H1 (cell line): ENCODE data around the gene RBM18. TPM values are rescaled to one million over a fixed set of nuclear protein-coding genes. Genes with fewer than 3 reads are reported as not detected.
A peak's percentile ranks its signal among the peaks of the same experiment; 100 is the strongest.

Source experiments
- CTCF ChIA-PET: fragments of 300-600 bp; sonication (Branson Sonifier 250); formaldehyde crosslinking; loops from one replicate; lab custom pipeline; 2021; ENCODE audit not compliant: partially characterized antibody; lab: Charles Lee
- POLR2A ChIA-PET: fragments of 300-600 bp; sonication (Branson Sonifier 250); formaldehyde crosslinking; loops from one replicate; lab custom pipeline; 2021; ENCODE audit warnings: inconsistent platforms; ENCODE audit not compliant: partially characterized antibody; lab: Charles Lee
- DNase-seq, 2 experiments: peaks; one replicate each; pipeline versions ENCODE4 v3.0.0 to v3.0.0-alpha.2; 2010 to 2022; ENCODE audit warnings: low spot score in 2 of 2, low read depth in 1 of 2, mixed read lengths in 1 of 2
- FAIRE-seq: peaks from 2 replicates; lab custom pipeline; 2011; peaks lifted over from hg19 to GRCh38; lab: Jason Lieb, UNC
- H2AFZ ChIP-seq: 2 replicates; pipeline ENCODE4 v1.8.1; 2012; ENCODE audit warnings: low read length, inconsistent platforms
- H2AK5ac ChIP-seq: 2 replicates; pipeline ENCODE4 v1.6.1; 2013; ENCODE audit warnings: low read depth, low read length
- H2BK120ac ChIP-seq: replicated peaks from 2 replicates; pipeline ENCODE3; 2013; ENCODE audit warnings: low read depth, low read length, inconsistent platforms
- H2BK12ac ChIP-seq: 2 replicates; pipeline ENCODE4 v1.6.1; 2013; ENCODE audit warnings: low read depth, low read length
- H2BK15ac ChIP-seq: 2 replicates; pipeline ENCODE4 v1.6.1; 2013; ENCODE audit warnings: low read length
- H2BK20ac ChIP-seq: 2 replicates; pipeline ENCODE4 v1.6.1; 2013; ENCODE audit warnings: low read length
- H2BK5ac ChIP-seq: 2 replicates; pipeline ENCODE4 v1.6.1; 2013; ENCODE audit warnings: low read depth, low read length
- H3K14ac ChIP-seq: 2 replicates; pipeline ENCODE4 v1.6.1; 2013; ENCODE audit warnings: inconsistent platforms; ENCODE audit not compliant: insufficient read length
- H3K18ac ChIP-seq: 2 replicates; pipeline ENCODE4 v1.6.1; 2013; ENCODE audit warnings: low read length; ENCODE audit errors: extremely low read depth
- H3K23ac ChIP-seq: 2 replicates; pipeline ENCODE4 v1.6.1; 2013; ENCODE audit warnings: inconsistent platforms; ENCODE audit not compliant: insufficient read length
- H3K23me2 ChIP-seq: 2 replicates; pipeline ENCODE4 v1.6.1; 2013; ENCODE audit warnings: low read depth, low read length
- H3K27ac ChIP-seq: 2 replicates; pipeline ENCODE4 v1.6.1; 2011; ENCODE audit warnings: low read depth, low read length, inconsistent platforms
- H3K27me3 ChIP-seq, 4 experiments: replicated peaks in 1 of 4; 1 replicate in 1 of 4; 2 replicates in 3 of 4; pipeline versions ENCODE4 v1.6.1 to v1.8.1; 2011 to 2013; ENCODE audit warnings: low read length in 3 of 4, mild to moderate bottlenecking in 3 of 4, inconsistent platforms in 2 of 4, mixed read lengths in 2 of 4, moderate library complexity in 1 of 4; ENCODE audit not compliant: control insufficient read depth in 3 of 4, insufficient read depth in 3 of 4; ENCODE audit errors: extremely low read depth in 1 of 4
- H3K36me3 ChIP-seq, 4 experiments: 2 replicates each; pipeline versions ENCODE4 v1.6.1 to v1.8.1; 2011 to 2013; ENCODE audit warnings: mild to moderate bottlenecking in 4 of 4, low read length in 3 of 4, moderate library complexity in 2 of 4, control low read depth in 1 of 4, inconsistent platforms in 1 of 4; ENCODE audit not compliant: insufficient read depth in 4 of 4, control insufficient read depth in 2 of 4
- H3K4ac ChIP-seq: replicated peaks from 2 replicates; pipeline ENCODE3; 2013; ENCODE audit warnings: low read length, low read depth, mixed read lengths, inconsistent platforms; ENCODE audit not compliant: insufficient read length
- H3K4me1 ChIP-seq, 4 experiments: replicated peaks in 1 of 4; 1 replicate in 1 of 4; 2 replicates in 3 of 4; pipeline versions ENCODE4 v1.6.1 to v1.8.1; 2011 to 2013; ENCODE audit warnings: low read length in 3 of 4, inconsistent platforms in 2 of 4, mixed read lengths in 1 of 4; ENCODE audit not compliant: insufficient read depth in 4 of 4, control insufficient read depth in 3 of 4
- H3K4me2 ChIP-seq, 2 experiments: 2 replicates each; pipeline versions ENCODE4 v1.6.1 to v1.8.1; 2011 to 2013; ENCODE audit warnings: low read depth in 2 of 2, low read length in 2 of 2, control low read depth in 1 of 2, inconsistent platforms in 1 of 2, mild to moderate bottlenecking in 1 of 2; ENCODE audit not compliant: insufficient read depth in 1 of 2
- H3K4me3 ChIP-seq, 4 experiments: fragments of 200-600, 300-600 bp in 1 of 4; sonication (generic), shearing (Covaris generic), sonication (Bioruptor Twin) in 1 of 4; 2 replicates each; pipeline versions ENCODE4 v1.5.1 to v1.8.1; 2011 to 2016; ENCODE audit warnings: low read length in 4 of 4, low read depth in 3 of 4, control low read depth in 2 of 4, inconsistent platforms in 2 of 4, mild to moderate bottlenecking in 2 of 4, mixed read lengths in 1 of 4, moderate library complexity in 1 of 4; ENCODE audit not compliant: insufficient read depth in 2 of 4; ENCODE audit errors: extremely low read depth in 1 of 4
- H3K56ac ChIP-seq: replicated peaks from 2 replicates; pipeline ENCODE3; 2013; ENCODE audit warnings: low read depth, mild to moderate bottlenecking, mixed read lengths, low read length, inconsistent platforms; ENCODE audit not compliant: insufficient read length
- H3K79me1 ChIP-seq: 2 replicates; pipeline ENCODE4 v1.6.1; 2013; ENCODE audit warnings: low read depth, low read length, control low read depth
- H3K79me2 ChIP-seq, 2 experiments: 2 replicates each; pipeline versions ENCODE4 v1.6.1 to v1.8.1; 2012 to 2013; ENCODE audit warnings: low read length in 2 of 2, mild to moderate bottlenecking in 2 of 2, inconsistent platforms in 1 of 2; ENCODE audit not compliant: insufficient read depth in 2 of 2, control insufficient read depth in 1 of 2
- H3K9ac ChIP-seq, 4 experiments: replicated peaks in 1 of 4; 1 replicate in 1 of 4; 2 replicates in 3 of 4; pipeline versions ENCODE4 v1.6.1 to v1.8.1; 2011 to 2013; ENCODE audit warnings: low read depth in 3 of 4, low read length in 3 of 4, control low read depth in 2 of 4, mild to moderate bottlenecking in 2 of 4, moderate library complexity in 2 of 4, inconsistent platforms in 1 of 4; ENCODE audit errors: extremely low read depth in 1 of 4
- H3K9me3 ChIP-seq, 2 experiments: 2 replicates each; pipeline versions ENCODE4 v1.6.1 to v1.8.1; 2012 to 2013; ENCODE audit warnings: mild to moderate bottlenecking in 2 of 2, moderate library complexity in 2 of 2, control low read depth in 1 of 2, inconsistent platforms in 1 of 2, low read depth in 1 of 2, low read length in 1 of 2, mixed read lengths in 1 of 2; ENCODE audit not compliant: insufficient read depth in 2 of 2
- H4K20me1 ChIP-seq, 2 experiments: replicated peaks in 1 of 2; 2 replicates each; pipeline versions ENCODE3 to v1.8.1; 2011 to 2013; ENCODE audit warnings: inconsistent platforms in 2 of 2, low read length in 2 of 2, mild to moderate bottlenecking in 1 of 2; ENCODE audit not compliant: insufficient read depth in 2 of 2, control insufficient read depth in 1 of 2
- H4K5ac ChIP-seq: 2 replicates; pipeline ENCODE4 v1.6.1; 2013; ENCODE audit warnings: low read length, low read depth, mixed read lengths, inconsistent platforms; ENCODE audit not compliant: insufficient read length
- H4K8ac ChIP-seq: 2 replicates; pipeline ENCODE4 v1.8.0; 2013; ENCODE audit warnings: mild to moderate bottlenecking, moderate library complexity, low read length, inconsistent platforms; ENCODE audit not compliant: insufficient read depth; ENCODE audit errors: extremely low read depth
- H4K91ac ChIP-seq: replicated peaks from 2 replicates; pipeline ENCODE3; 2013; ENCODE audit warnings: low read length, mixed read lengths, inconsistent platforms; ENCODE audit not compliant: insufficient read length
- BACH1 ChIP-seq: IDR thresholded peaks from 2 replicates; pipeline ENCODE4 v1.6.1; 2012; ENCODE audit warnings: low read length, improper control_type of control experiment
- BRCA1 ChIP-seq: IDR thresholded peaks from 2 replicates; pipeline ENCODE4 v1.6.1; 2012; ENCODE audit warnings: low read depth, low read length, improper control_type of control experiment
- CEBPB ChIP-seq: IDR thresholded peaks from 2 replicates; pipeline ENCODE4 v1.6.1; 2012; ENCODE audit warnings: low read depth, low read length
- CREB1 ChIP-seq: IDR thresholded peaks from 2 replicates; pipeline ENCODE4 v1.6.1; 2012; ENCODE audit warnings: inconsistent platforms
- CTCF ChIP-seq, 3 experiments: IDR thresholded peaks; 1 replicate in 2 of 3; 2 replicates in 1 of 3; pipeline versions ENCODE4 v1.5.1 to v1.6.1; 2011; ENCODE audit warnings: low read length in 3 of 3, mild to moderate bottlenecking in 3 of 3, inconsistent platforms in 2 of 3, low read depth in 1 of 3, moderate library complexity in 1 of 3; ENCODE audit not compliant: insufficient read depth in 1 of 3; ENCODE audit errors: control extremely low read depth in 1 of 3
- FOSL1 ChIP-seq: IDR thresholded peaks from 2 replicates; pipeline ENCODE4 v1.6.1; 2011; ENCODE audit warnings: mild to moderate bottlenecking, low read depth, low read length, moderate library complexity; ENCODE audit not compliant: insufficient read depth
- GABPA ChIP-seq: IDR thresholded peaks from 2 replicates; pipeline ENCODE4 v1.6.1; 2011; ENCODE audit warnings: mild to moderate bottlenecking, low read length, moderate library complexity, borderline replicate concordance; ENCODE audit not compliant: insufficient read depth
- HDAC2 ChIP-seq, 2 experiments: fragments of 300-600 bp in 1 of 2; sonication (generic) in 1 of 2; IDR thresholded peaks; 2 replicates each; pipeline ENCODE4 v1.6.1; 2011 to 2012; ENCODE audit warnings: low read depth in 2 of 2, low read length in 2 of 2, mild to moderate bottlenecking in 2 of 2, moderate library complexity in 2 of 2, borderline replicate concordance in 1 of 2, inconsistent platforms in 1 of 2
- POLR2A ChIP-seq, 2 experiments: IDR thresholded peaks; 1 replicate in 1 of 2; 2 replicates in 1 of 2; pipeline ENCODE4 v1.6.1; 2011; ENCODE audit warnings: low read depth in 2 of 2, low read length in 2 of 2, mild to moderate bottlenecking in 2 of 2; ENCODE audit errors: control extremely low read depth in 1 of 2
- RNF2 ChIP-seq: fragments of 200-900, 300-1000 bp; sonication (generic); IDR thresholded peaks from 2 replicates; pipeline ENCODE4 v1.7.1; 2016; ENCODE audit warnings: borderline replicate concordance, low read depth, mild to moderate bottlenecking, antibody characterized with exemption, low read length; ENCODE audit not compliant: poor library complexity, severe bottlenecking; ENCODE audit errors: missing control alignments
- YY1 ChIP-seq: IDR thresholded peaks from 2 replicates; pipeline ENCODE4 v1.6.1; 2011; ENCODE audit warnings: low read depth, mild to moderate bottlenecking, low read length
- WGBS, 2 experiments: shearing (Covaris generic) in 1 of 2; methylation state at CpG; one replicate each; pipeline versions ENCODE4 v1.1.6 to v1.1.7; 2013 to 2015; ENCODE audit warnings: low lambda C conversion rate in 2 of 2, mixed read lengths in 2 of 2, inconsistent platforms in 1 of 2, low coverage in 1 of 2, missing lambda C conversion rate in 1 of 2; ENCODE audit not compliant: insufficient replicate concordance in 2 of 2, insufficient coverage in 1 of 2, insufficient read length in 1 of 2; ENCODE audit errors: extremely low coverage in 1 of 2, missing lambda C conversion rate in 1 of 2; 5-methylcytosine and 5-hydroxymethylcytosine counted together
- polyA plus RNA-seq, 7 experiments: library from polyadenylated mRNA; depleted of rRNA in 3 of 7; stranded (reverse) in 5 of 7; unstranded in 2 of 7; fragments of >200 nt in 5 of 7; fragments of 200-250 nt in 2 of 7; gene quantifications; 1 replicate in 5 of 7; 2 replicates in 1 of 7; 4 replicates in 1 of 7; pipeline versions ENCODE4 v1.2.1 to v1.2.3, GENCODE V29; 2011 to 2013; ENCODE audit warnings: missing spikeins in 2 of 7, mixed read lengths in 2 of 7
- total RNA-seq: library from RNA; stranded (reverse); fragmentation: NEBNext Ultra II Directional; extraction: Animal tissue kit (Norgen Biotek cat#: 25700); gene quantifications from 2 replicates; pipeline ENCODE4 v1.2.1, GENCODE V29; 2021

Gene RBM18
- total and polyA plus RNA-seq, 2 of the 8 experiments (the other 6 are each of a cell fraction or from before 2014, with no cell fraction given): 5.9 to 14.3 TPM

- Histone ChIP-seq H3K27ac (no peak overlapping the region), H3K79me2 (no peaks in the 10 kb centered on the region), H2BK120ac (no peak overlapping the region), H3K4me1 (no peaks in the 10 kb centered on the region), H3K27me3 (peaks cover 0 to 7% (median 0%) of the 10 kb centered on the region in 4 experiments; a peak in 2 of 7 replicates), H4K91ac (no peak overlapping the region), H3K18ac (no peak overlapping the region), H2AK5ac (no peak overlapping the region), H3K79me1 (no peaks in the 10 kb centered on the region), H3K36me3 (peaks cover 2 to 13% (median 8%) of the 10 kb centered on the region in 4 experiments; a peak in 5 of 8 replicates), H3K23me2 (no peaks in the 10 kb centered on the region), H3K4ac (no peak overlapping the region), H3K9me3 (no peaks in the 10 kb centered on the region), H2BK20ac (no peak overlapping the region), H3K14ac (no peak overlapping the region), H2BK12ac (no peak overlapping the region), H3K56ac (no peak overlapping the region), H2BK15ac (no peak overlapping the region), H4K20me1 (no peaks in the 10 kb centered on the region), H2BK5ac (no peak overlapping the region), H3K9ac (no peak overlapping the region), H3K4me3 (no peak overlapping the region), H4K5ac (no peak overlapping the region), H3K4me2 (no peak overlapping the region), H2AFZ (no peak overlapping the region), H3K23ac (no peak overlapping the region), H4K8ac (peak overlapping the region; percentile 39; the same call in 1 of the 2 replicates)
- ChIA-PET POLR2A (interaction anchor here (0.7 kb wide), 1 partner anchor 1604 kb away, joined by 3 read pairs; no protein-coding TSS in a partner anchor), CTCF (interaction anchor here (2.7 kb wide), 1 partner anchor 111 kb away, joined by 6 read pairs; no protein-coding TSS in a partner anchor)
- DNase-seq (no peak), FAIRE-seq (no peak)
- WGBS, 2 experiments: 86% methylated on average over 10 of the region's 10 CpGs; no CpG with 5 or more reads in 1 of the 2 experiments
- TF ChIP-seq BACH1 (no peak), HDAC2 (IDR thresholded peaks at IDR 0.05; ENCODE audit: borderline replicate concordance in 1 of 2, low read depth in 2 of 2, low read length in 2 of 2) (no peak), FOSL1 (no peak), CEBPB (no peak), GABPA (no peak), BRCA1 (no peak), CTCF (IDR thresholded peaks at IDR 0.05; ENCODE audit: control extremely low read depth in 1 of 3, insufficient read depth in 1 of 3, low read depth in 1 of 3, low read length in 3 of 3) (no peak), POLR2A (IDR thresholded peaks at IDR 0.05; ENCODE audit: control extremely low read depth in 1 of 2, low read depth in 2 of 2, low read length in 2 of 2) (no peak), YY1 (no peak), CREB1 (no peak), RNF2 (no peak)
Measured at GRCh38 chr9:122236681-122237080, 28.0 kb downstream of the RBM18 start.
